SK-N-SH treated with all-trans-retinoic acid at 6 μM for 48 hours (cell line): ENCODE measurements around the gene BPTF.

Source experiments
- ARNTL ChIP-seq: fragments of 450-650 bp; formaldehyde crosslinking; IDR thresholded peaks from 2 replicates; pipeline ENCODE4 v1.5.0; 2020; ENCODE audit warnings: low read depth, mild to moderate bottlenecking, moderate library complexity, borderline replicate concordance
- CSDC2 ChIP-seq: fragments of 250-450 bp; sonication (Bioruptor Pico); IDR thresholded peaks from 2 replicates; pipeline ENCODE4 v1.5.0; 2020; ENCODE audit warnings: mild to moderate bottlenecking, moderate library complexity
- ISL1 ChIP-seq: fragments of 250-450 bp; sonication (Bioruptor Pico); IDR thresholded peaks from 2 replicates; pipeline ENCODE4 v2.1.2; 2022; ENCODE audit warnings: mild to moderate bottlenecking, moderate library complexity
- ZC3H10 ChIP-seq: fragments of 250-450 bp; sonication (Bioruptor Pico); IDR thresholded peaks from 2 replicates; pipeline ENCODE4 v1.5.1; 2021; ENCODE audit warnings: mild to moderate bottlenecking, moderate library complexity
- ZFP3 ChIP-seq: fragments of 250-450 bp; sonication (Bioruptor Pico); IDR thresholded peaks from 2 replicates; pipeline ENCODE4 v1.5.0; 2020; ENCODE audit warnings: mild to moderate bottlenecking, moderate library complexity
- TF ChIP-seq, protein P1 (sequence below): fragments of 250-450 bp; sonication (Bioruptor Pico); IDR thresholded peaks from 2 replicates; pipeline ENCODE4 v1.5.1; 2020; ENCODE audit warnings: low read depth, mild to moderate bottlenecking, moderate library complexity

- TF ChIP-seq, protein P1, sequence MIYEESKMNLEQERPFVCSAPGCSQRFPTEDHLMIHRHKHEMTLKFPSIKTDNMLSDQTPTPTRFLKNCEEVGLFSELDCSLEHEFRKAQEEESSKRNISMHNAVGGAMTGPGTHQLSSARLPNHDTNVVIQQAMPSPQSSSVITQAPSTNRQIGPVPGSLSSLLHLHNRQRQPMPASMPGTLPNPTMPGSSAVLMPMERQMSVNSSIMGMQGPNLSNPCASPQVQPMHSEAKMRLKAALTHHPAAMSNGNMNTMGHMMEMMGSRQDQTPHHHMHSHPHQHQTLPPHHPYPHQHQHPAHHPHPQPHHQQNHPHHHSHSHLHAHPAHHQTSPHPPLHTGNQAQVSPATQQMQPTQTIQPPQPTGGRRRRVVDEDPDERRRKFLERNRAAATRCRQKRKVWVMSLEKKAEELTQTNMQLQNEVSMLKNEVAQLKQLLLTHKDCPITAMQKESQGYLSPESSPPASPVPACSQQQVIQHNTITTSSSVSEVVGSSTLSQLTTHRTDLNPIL: no peak
- TF ChIP-seq ZFP3 (CRISPR knock-in tag) (no peak), CSDC2 (no peak), ARNTL (CRISPR knock-in tag) (no peak), ZC3H10 (CRISPR knock-in tag) (no peak), ISL1 (no peak)
Observed at GRCh38 chr17:67834634-67835033, 9.3 kb downstream of the BPTF start.
